Measurements from ENCODE around the gene NUP210. TPM values are rescaled to one million over a fixed set of nuclear protein-coding genes. Genes with fewer than 3 reads are reported as not detected.

NUP210 gene
- total RNA-seq, 1 experiment from 2014 or later = 64.0 TPM

DNA sequence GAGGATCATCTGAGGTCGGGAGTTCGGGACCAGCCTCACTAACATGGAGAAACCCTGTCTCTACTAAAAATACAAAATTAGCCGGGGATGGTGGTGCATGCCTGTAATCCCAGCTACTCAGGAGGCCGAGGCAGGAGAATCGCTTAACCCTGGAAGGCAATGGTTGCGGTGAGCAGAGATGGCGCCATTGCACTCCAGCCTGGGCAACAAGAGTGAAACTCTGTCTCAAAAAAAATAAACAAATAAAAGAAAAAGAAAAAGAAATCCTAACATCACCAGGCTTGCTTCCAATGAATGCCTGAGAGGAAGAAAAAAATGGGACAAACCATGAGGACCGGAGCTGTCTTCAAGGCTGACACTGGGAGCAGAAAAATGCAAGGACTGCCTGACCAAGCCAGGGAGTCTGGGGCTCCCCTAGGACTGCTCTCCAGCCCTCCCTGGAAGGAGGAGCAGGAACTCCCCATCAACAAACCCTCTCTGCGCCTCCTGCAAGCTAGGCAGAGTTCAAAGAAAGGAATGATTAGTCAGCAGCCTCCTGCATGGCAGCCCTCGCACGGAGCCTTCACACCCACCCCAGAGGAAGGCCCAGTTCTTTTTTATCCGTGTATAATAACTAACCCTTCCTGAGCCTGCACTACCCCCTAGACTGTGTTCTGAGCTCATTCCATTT is 55.4 kb downstream of the NUP210 start:
- Histone ChIP-seq H3F3A (ENCODE audit: low read length, unreplicated experiment) (no peaks in the 10 kb centered on the region), H3K4me3 (ENCODE audit: low read length) (no peak overlapping the region), H3K9me2 (replicated peaks; ENCODE audit: low read length) (no peaks in the 10 kb centered on the region), H4K20me1 (ENCODE audit: low read length) (no peaks in the 10 kb centered on the region), H3K4me1 (ENCODE audit: insufficient read depth, low read length) (no peaks in the 10 kb centered on the region), H3K27me3 (ENCODE audit: low read length) (no peaks in the 10 kb centered on the region), H3K9ac (ENCODE audit: low read length) (no peak overlapping the region), H3K4me2 (ENCODE audit: low read length) (no peak overlapping the region), H2AFZ (ENCODE audit: low read length) (no peak overlapping the region), H3K79me2 (ENCODE audit: low read length) (no peaks in the 10 kb centered on the region), H3K9me3 (ENCODE audit: low read length) (no peaks in the 10 kb centered on the region), H3K27ac (ENCODE audit: low read length) (no peak overlapping the region), H3K36me3 (ENCODE audit: low read depth, low read length) (peaks cover 15% of the 10 kb centered on the region)
- POLR2A ChIA-PET (ENCODE audit: unreplicated experiment) = no interaction called here
- DNase-seq (no peak), ATAC-seq (no peak)
- CTCF ChIA-PET = no interaction called here
- BruUV-seq (replicated peaks) = no TSS peak
- intact Hi-C loops (cut with micrococcal nuclease) = no loop called here
- TF ChIP-seq, protein P1, sequence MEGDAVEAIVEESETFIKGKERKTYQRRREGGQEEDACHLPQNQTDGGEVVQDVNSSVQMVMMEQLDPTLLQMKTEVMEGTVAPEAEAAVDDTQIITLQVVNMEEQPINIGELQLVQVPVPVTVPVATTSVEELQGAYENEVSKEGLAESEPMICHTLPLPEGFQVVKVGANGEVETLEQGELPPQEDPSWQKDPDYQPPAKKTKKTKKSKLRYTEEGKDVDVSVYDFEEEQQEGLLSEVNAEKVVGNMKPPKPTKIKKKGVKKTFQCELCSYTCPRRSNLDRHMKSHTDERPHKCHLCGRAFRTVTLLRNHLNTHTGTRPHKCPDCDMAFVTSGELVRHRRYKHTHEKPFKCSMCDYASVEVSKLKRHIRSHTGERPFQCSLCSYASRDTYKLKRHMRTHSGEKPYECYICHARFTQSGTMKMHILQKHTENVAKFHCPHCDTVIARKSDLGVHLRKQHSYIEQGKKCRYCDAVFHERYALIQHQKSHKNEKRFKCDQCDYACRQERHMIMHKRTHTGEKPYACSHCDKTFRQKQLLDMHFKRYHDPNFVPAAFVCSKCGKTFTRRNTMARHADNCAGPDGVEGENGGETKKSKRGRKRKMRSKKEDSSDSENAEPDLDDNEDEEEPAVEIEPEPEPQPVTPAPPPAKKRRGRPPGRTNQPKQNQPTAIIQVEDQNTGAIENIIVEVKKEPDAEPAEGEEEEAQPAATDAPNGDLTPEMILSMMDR (conservative IDR thresholded peaks at IDR 0.05; ENCODE audit: low read depth, low read length) = no peak
- no peak for TF ChIP-seq EZH2 (IDR thresholded peaks at IDR 0.05; ENCODE audit: low read length, unreplicated experiment)
- no peak for TF ChIP-seq EZH2phosphoT487 (IDR thresholded peaks at IDR 0.05; ENCODE audit: borderline replicate concordance, low read length)

DNA sequence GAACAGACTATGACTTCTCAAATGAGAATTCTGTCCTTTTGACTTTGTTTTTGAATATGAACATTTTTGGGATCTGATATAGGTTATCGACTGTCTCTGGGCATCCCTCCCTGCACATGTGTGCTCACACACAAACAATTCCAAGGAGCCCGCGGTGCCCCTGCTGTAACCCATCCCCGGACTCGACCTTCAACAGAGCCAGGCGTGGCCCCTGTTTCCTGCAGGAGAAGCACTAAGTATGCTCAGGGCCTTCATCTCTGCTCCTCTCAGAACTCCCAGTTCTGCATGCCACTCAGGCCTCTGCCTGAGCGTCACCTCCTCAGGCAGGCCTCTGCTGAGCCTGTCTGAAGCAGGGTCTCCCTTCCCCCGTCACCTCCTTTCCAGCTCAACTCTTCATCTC is 57.6 kb downstream of the NUP210 start:
- H3K4me1 ChIP-seq (ENCODE audit: insufficient read depth, low read length) = no peaks in the 10 kb centered on the region
- ChIA-PET CTCF (no interaction called here), POLR2A (ENCODE audit: unreplicated experiment) (no interaction called here)
- H3K9me3 ChIP-seq (ENCODE audit: low read length) = no peaks in the 10 kb centered on the region
- no peak overlapping the region for H3K4me2 ChIP-seq (ENCODE audit: low read length)
- peaks cover 10% of the 10 kb centered on the region for H3K36me3 ChIP-seq (ENCODE audit: low read depth, low read length)
- no peaks in the 10 kb centered on the region for H3F3A ChIP-seq (ENCODE audit: low read length, unreplicated experiment)
- H2AFZ ChIP-seq (ENCODE audit: low read length) = no peak overlapping the region
- H3K27me3 ChIP-seq (ENCODE audit: low read length) = no peaks in the 10 kb centered on the region
- H4K20me1 ChIP-seq (ENCODE audit: low read length) = no peaks in the 10 kb centered on the region
- no peaks in the 10 kb centered on the region for H3K9me2 ChIP-seq (replicated peaks; ENCODE audit: low read length)
- H3K27ac ChIP-seq (ENCODE audit: low read length) = no peak overlapping the region
- no peak for ATAC-seq
- intact Hi-C loops (cut with micrococcal nuclease) = no loop called here
- no peak for TF ChIP-seq EZH2 (IDR thresholded peaks at IDR 0.05; ENCODE audit: low read length, unreplicated experiment)
- no peak for TF ChIP-seq EZH2phosphoT487 (IDR thresholded peaks at IDR 0.05; ENCODE audit: borderline replicate concordance, low read length)
- TF ChIP-seq, protein P1 (conservative IDR thresholded peaks at IDR 0.05; ENCODE audit: low read depth, low read length) = no peak
- BruUV-seq (replicated peaks) = no TSS peak
- H3K4me3 ChIP-seq (ENCODE audit: low read length) = no peak overlapping the region
- DNase-seq = no peak
- no peaks in the 10 kb centered on the region for H3K79me2 ChIP-seq (ENCODE audit: low read length)
- no peak overlapping the region for H3K9ac ChIP-seq (ENCODE audit: low read length)

DNA sequence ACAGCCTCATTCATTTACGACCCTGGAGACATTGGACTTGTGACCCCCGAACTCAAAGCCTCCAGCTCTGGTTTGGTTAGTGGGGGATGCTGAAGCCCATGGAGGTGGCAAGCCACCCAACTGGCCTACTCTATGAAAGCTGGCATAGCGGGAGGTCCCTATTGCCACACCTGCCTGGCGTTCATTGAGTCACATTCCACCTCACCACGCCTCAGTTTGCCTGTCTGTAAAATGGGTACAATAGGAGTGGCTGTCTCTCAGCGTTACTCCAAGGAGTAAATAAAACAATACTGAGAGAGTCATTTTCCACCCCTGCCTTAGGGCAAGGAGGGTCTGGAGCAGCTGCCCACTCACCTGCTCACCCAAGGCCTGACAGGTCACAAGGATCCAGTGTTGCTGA is 60.2 kb downstream of the NUP210 start:
- no peaks in the 10 kb centered on the region for H3K9me2 ChIP-seq (replicated peaks; ENCODE audit: low read length)
- intact Hi-C loops (cut with micrococcal nuclease) = no loop called here
- ChIA-PET CTCF (no interaction called here), POLR2A (ENCODE audit: unreplicated experiment) (no interaction called here)
- ATAC-seq (no peak), DNase-seq (no peak)
- H3F3A ChIP-seq (ENCODE audit: low read length, unreplicated experiment) = no peaks in the 10 kb centered on the region
- no TSS peak for BruUV-seq (replicated peaks)
- H3K4me3 ChIP-seq (ENCODE audit: low read length) = no peak overlapping the region
- no peaks in the 10 kb centered on the region for H3K9me3 ChIP-seq (ENCODE audit: low read length)
- H3K79me2 ChIP-seq (ENCODE audit: low read length) = no peaks in the 10 kb centered on the region
- no peaks in the 10 kb centered on the region for H4K20me1 ChIP-seq (ENCODE audit: low read length)
- H3K9ac ChIP-seq (ENCODE audit: low read length) = no peak overlapping the region
- no peaks in the 10 kb centered on the region for H3K27me3 ChIP-seq (ENCODE audit: low read length)
- TF ChIP-seq, protein P1 (conservative IDR thresholded peaks at IDR 0.05; ENCODE audit: low read depth, low read length) = no peak
- TF ChIP-seq EZH2phosphoT487 (IDR thresholded peaks at IDR 0.05; ENCODE audit: borderline replicate concordance, low read length) (no peak), EZH2 (IDR thresholded peaks at IDR 0.05; ENCODE audit: low read length, unreplicated experiment) (no peak)
- H3K36me3 ChIP-seq (ENCODE audit: low read depth, low read length) = peaks cover 17% of the 10 kb centered on the region
- H2AFZ ChIP-seq (ENCODE audit: low read length) = no peak overlapping the region
- no peaks in the 10 kb centered on the region for H3K4me1 ChIP-seq (ENCODE audit: insufficient read depth, low read length)
- H3K27ac ChIP-seq (ENCODE audit: low read length) = no peak overlapping the region
- no peak overlapping the region for H3K4me2 ChIP-seq (ENCODE audit: low read length)
